HG03095 (cell line): Measurements from ENCODE around the gene ITIH4.

Source experiments
- ATAC-seq: cut with Tn5 transposase; IDR thresholded peaks from one replicate; pipeline ENCODE4 v1.9.1; 2021; ENCODE audit warnings: moderate library complexity; ENCODE audit not compliant: unreplicated experiment

ITIH4 gene

GRCh38 chr3:52830535-52831258, at the start of gene ITIH4:
Gene ITIH4, minus strand, starts transcription at chr3:52830672. Its CDS starts 30 bp downstream, at chr3:52830642.
- no peak for ATAC-seq

GRCh38 chr3:52880047-52880446, 49.6 kb upstream of the ITIH4 start:
- ATAC-seq: no peak

GRCh38 chr3:52879581-52879980, 49.1 kb upstream of the ITIH4 start:
- no peak for ATAC-seq

GRCh38 chr3:52879090-52879489, 48.6 kb upstream of the ITIH4 start:
- no peak for ATAC-seq

- ATAC-seq: no peak
Observed at GRCh38 chr3:52877085-52877484, 46.6 kb upstream of the ITIH4 start.

- no peak for ATAC-seq
Observed at GRCh38 chr3:52874864-52875587, 44.6 kb upstream of the ITIH4 start.

- ATAC-seq: no peak
Observed at GRCh38 chr3:52874160-52874701, 43.8 kb upstream of the ITIH4 start.

- ATAC-seq: no peak
Observed at GRCh38 chr3:52873433-52874159, 43.1 kb upstream of the ITIH4 start.

GRCh38 chr3:52872245-52872644, 41.8 kb upstream of the ITIH4 start:
- ATAC-seq: no peak

- ATAC-seq: no peak
Observed at GRCh38 chr3:52871761-52872160, 41.3 kb upstream of the ITIH4 start.

GRCh38 chr3:52870471-52870870, 40.0 kb upstream of the ITIH4 start:
- ATAC-seq: no peak

GRCh38 chr3:52866427-52866826, 36.0 kb upstream of the ITIH4 start:
- ATAC-seq: no peak

GRCh38 chr3:52865994-52866393, 35.5 kb upstream of the ITIH4 start:
- ATAC-seq: no peak

- ATAC-seq: no peak
Observed at GRCh38 chr3:52860424-52860768, 29.9 kb upstream of the ITIH4 start.

- no peak for ATAC-seq
Observed at GRCh38 chr3:52859686-52860423, 29.4 kb upstream of the ITIH4 start.

- ATAC-seq: no peak
Observed at GRCh38 chr3:52857864-52858263, 27.4 kb upstream of the ITIH4 start.

GRCh38 chr3:52857133-52857532, 26.7 kb upstream of the ITIH4 start:
- ATAC-seq: no peak

- ATAC-seq: no peak
Observed at GRCh38 chr3:52856666-52857065, 26.2 kb upstream of the ITIH4 start.

GRCh38 chr3:52854013-52854412, 23.5 kb upstream of the ITIH4 start:
- ATAC-seq: no peak

- no peak for ATAC-seq
Observed at GRCh38 chr3:52852419-52852818, 21.9 kb upstream of the ITIH4 start.

- no peak for ATAC-seq
Observed at GRCh38 chr3:52851348-52851747, 20.9 kb upstream of the ITIH4 start.
